Body of pancreas (tissue), 4 donors: Measurements from ENCODE around the gene DRAM1.

Experiments
- POLR2A ChIP-seq, 3 donors: fragments of 450-650 bp; IDR thresholded peaks; one replicate each; pipeline ENCODE4 v1.6.1; 2016; ENCODE audit warnings: antibody characterized with exemption in 3 of 3, mild to moderate bottlenecking in 2 of 3
- TF ChIP-seq, protein P1 (sequence below), 7 experiments: fragments of 450-650 bp in 4 of 7; fragments of 200-600 bp in 3 of 7; sonication (generic) in 3 of 7; IDR thresholded peaks; one replicate each; pipeline ENCODE4 v1.5.1; 2016 to 2019; ENCODE audit warnings: antibody characterized with exemption in 7 of 7

DNA sequence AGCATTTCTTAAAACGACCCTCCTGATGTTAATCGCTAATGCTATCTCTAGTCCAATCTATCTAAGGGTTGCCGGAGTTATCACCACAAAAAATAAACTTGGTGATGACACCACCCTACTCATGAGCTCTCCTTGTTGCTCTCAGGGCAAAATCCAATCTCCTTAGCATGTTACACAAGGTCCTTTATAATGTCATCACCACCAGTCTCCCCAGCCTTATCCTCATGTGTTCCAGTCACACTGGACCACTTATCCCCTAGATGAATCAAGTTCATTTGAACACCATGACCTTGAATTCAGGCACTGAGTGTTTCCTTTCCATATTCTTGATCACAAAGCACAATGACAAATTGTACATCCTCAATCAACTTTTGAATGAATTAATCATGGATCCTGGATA, 19.0 kb upstream of the DRAM1 start:
- TF ChIP-seq, protein P1, sequence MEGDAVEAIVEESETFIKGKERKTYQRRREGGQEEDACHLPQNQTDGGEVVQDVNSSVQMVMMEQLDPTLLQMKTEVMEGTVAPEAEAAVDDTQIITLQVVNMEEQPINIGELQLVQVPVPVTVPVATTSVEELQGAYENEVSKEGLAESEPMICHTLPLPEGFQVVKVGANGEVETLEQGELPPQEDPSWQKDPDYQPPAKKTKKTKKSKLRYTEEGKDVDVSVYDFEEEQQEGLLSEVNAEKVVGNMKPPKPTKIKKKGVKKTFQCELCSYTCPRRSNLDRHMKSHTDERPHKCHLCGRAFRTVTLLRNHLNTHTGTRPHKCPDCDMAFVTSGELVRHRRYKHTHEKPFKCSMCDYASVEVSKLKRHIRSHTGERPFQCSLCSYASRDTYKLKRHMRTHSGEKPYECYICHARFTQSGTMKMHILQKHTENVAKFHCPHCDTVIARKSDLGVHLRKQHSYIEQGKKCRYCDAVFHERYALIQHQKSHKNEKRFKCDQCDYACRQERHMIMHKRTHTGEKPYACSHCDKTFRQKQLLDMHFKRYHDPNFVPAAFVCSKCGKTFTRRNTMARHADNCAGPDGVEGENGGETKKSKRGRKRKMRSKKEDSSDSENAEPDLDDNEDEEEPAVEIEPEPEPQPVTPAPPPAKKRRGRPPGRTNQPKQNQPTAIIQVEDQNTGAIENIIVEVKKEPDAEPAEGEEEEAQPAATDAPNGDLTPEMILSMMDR (IDR thresholded peaks at IDR 0.05): no peak
- no peak for TF ChIP-seq POLR2A (IDR thresholded peaks at IDR 0.05)
